HG02798 (cell line): ENCODE measurements around the gene CCDC92B.
"Not testable (repeated sequence)": the region's sequence is repeated elsewhere in the genome, so short reads cannot be mapped to it uniquely, and the experiment has no call there.

Source experiments
- ATAC-seq: cut with Tn5 transposase; IDR thresholded peaks from one replicate; pipeline ENCODE4 v1.9.1; 2021; ENCODE audit warnings: mild to moderate bottlenecking; ENCODE audit not compliant: unreplicated experiment, poor library complexity

Gene CCDC92B

GRCh38 chr17:2704890-2705248 is 44.6 kb downstream of the CCDC92B start:
- ATAC-seq, result no peak

- ATAC-seq, result no peak
These were observed 45.2 kb downstream of the CCDC92B start for GRCh38 chr17:2704031-2704889.

- ATAC-seq, result no peak
These were observed 45.8 kb downstream of the CCDC92B start for GRCh38 chr17:2703606-2704005.

- no peak for ATAC-seq
These were observed 46.3 kb downstream of the CCDC92B start for GRCh38 chr17:2703181-2703580.

GRCh38 chr17:2701996-2702741 is 47.3 kb downstream of the CCDC92B start:
- no peak for ATAC-seq

- ATAC-seq, result no peak
These were observed 48.1 kb downstream of the CCDC92B start for GRCh38 chr17:2701161-2701995.

GRCh38 chr17:2700491-2701141 is 48.8 kb downstream of the CCDC92B start:
- no peak for ATAC-seq

GRCh38 chr17:2700030-2700490 is 49.4 kb downstream of the CCDC92B start:
- ATAC-seq, result no peak

GRCh38 chr17:2699216-2699805 is 50.1 kb downstream of the CCDC92B start:
- ATAC-seq, result not testable (repeated sequence)

GRCh38 chr17:2697611-2698162 is 51.8 kb downstream of the CCDC92B start:
- no peak for ATAC-seq

GRCh38 chr17:2695961-2696760 is 53.3 kb downstream of the CCDC92B start:
- ATAC-seq, result no peak

GRCh38 chr17:2695243-2695960 is 54.0 kb downstream of the CCDC92B start:
- no peak for ATAC-seq

- no peak for ATAC-seq
These were observed 54.8 kb downstream of the CCDC92B start for GRCh38 chr17:2694381-2695242.

GRCh38 chr17:2693561-2694380 is 55.7 kb downstream of the CCDC92B start:
- no peak for ATAC-seq

GRCh38 chr17:2692781-2693135 is 56.7 kb downstream of the CCDC92B start:
- no peak for ATAC-seq
